Body of pancreas (tissue), 4 donors: Measurements from ENCODE around the gene JPH2. TPM values are rescaled to one million over a fixed set of nuclear protein-coding genes. Genes with fewer than 3 reads are reported as not detected.

Source experiments
- ATAC-seq: fragments of 150-250 bp; one replicate; pipeline ENCODE4 v1.9.1; 2016
- DNase-seq, 4 donors: peaks; one replicate each; pipeline ENCODE4 v3.0.0-alpha.2; 2019
- H3K27ac ChIP-seq, 4 donors: fragments of 200-600 bp; sonication (generic); 1 replicate in 3 of 4; 2 replicates in 1 of 4; pipeline versions ENCODE4 v1.5.1 to v1.6.1; 2016 to 2019; ENCODE audit warnings: mild to moderate bottlenecking in 1 of 4, mixed read lengths in 1 of 4, moderate library complexity in 1 of 4
- H3K27me3 ChIP-seq, 2 donors: fragments of 200-600 bp; sonication (generic); one replicate each; pipeline ENCODE4 v1.6.0; 2016; ENCODE audit warnings: mild to moderate bottlenecking in 1 of 2
- H3K36me3 ChIP-seq, 2 donors: fragments of 200-600 bp; sonication (generic); replicated peaks in 1 of 2; 2 replicates each; pipeline ENCODE4 v1.5.1; 2016; ENCODE audit warnings: low read depth in 2 of 2; ENCODE audit not compliant: insufficient read depth in 1 of 2
- H3K4me1 ChIP-seq: fragments of 200-600 bp; sonication (generic); one replicate; pipeline ENCODE4 v1.6.0; 2016
- H3K4me3 ChIP-seq, 2 donors: fragments of 200-600 bp; sonication (generic); 1 replicate in 1 of 2; 2 replicates in 1 of 2; pipeline ENCODE4 v1.5.1; 2016 to 2019
- H3K9me3 ChIP-seq, 3 donors: fragments of 200-600 bp; sonication (generic); 1 replicate in 2 of 3; 2 replicates in 1 of 3; pipeline ENCODE4 v1.5.1; 2016
- POLR2A ChIP-seq, 3 donors: fragments of 450-650 bp; IDR thresholded peaks; one replicate each; pipeline ENCODE4 v1.6.1; 2016; ENCODE audit warnings: antibody characterized with exemption in 3 of 3, mild to moderate bottlenecking in 2 of 3
- WGBS, 2 donors: methylation state at CpG; one replicate each; pipeline ENCODE4 v1.1.5; 2017; 5-methylcytosine and 5-hydroxymethylcytosine counted together
- intact Hi-C: fragments of 100-400 bp; cut with DNase I; formaldehyde crosslinking; loops from one replicate; pipeline ENCODE4 v1.15.1; 2023
- total RNA-seq, 2 donors: library from RNA; depleted of rRNA; stranded (reverse); fragments of >200 nt; gene quantifications; one replicate each; pipeline ENCODE4 v1.1.0, GENCODE V29; 2016
- TF ChIP-seq, protein P1 (sequence below), 7 experiments: fragments of 450-650 bp in 4 of 7; fragments of 200-600 bp in 3 of 7; sonication (generic) in 3 of 7; IDR thresholded peaks; one replicate each; pipeline ENCODE4 v1.5.1; 2016 to 2019; ENCODE audit warnings: antibody characterized with exemption in 7 of 7

Gene JPH2
- total RNA-seq, 2 donors from 2014 or later = 1.6 to 2.1 TPM

DNA sequence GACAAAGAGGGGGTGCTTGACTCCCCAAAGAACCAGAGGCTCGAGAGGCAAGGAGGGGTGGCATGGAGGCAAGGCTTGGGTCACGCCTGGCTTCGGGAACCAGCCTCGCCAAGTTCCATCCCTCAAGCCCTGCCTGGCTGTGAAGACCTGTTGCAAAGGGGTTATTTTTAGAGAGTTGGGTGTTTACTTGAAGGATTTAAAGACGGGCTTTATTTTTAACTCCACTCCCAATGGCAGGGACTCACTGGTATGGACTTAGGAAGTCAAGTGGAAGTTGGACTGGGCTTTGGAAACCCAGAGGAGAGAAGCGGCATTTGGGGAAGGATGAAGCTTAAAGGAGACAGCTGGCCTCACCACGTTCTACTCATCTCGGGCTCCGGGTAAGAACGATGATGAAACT, 43.1 kb downstream of the JPH2 start:
- Histone ChIP-seq H3K9me3 (no peaks in the 10 kb centered on the region), H3K4me3 (no peak overlapping the region), H3K27ac (no peak overlapping the region), H3K4me1 (no peaks in the 10 kb centered on the region), H3K27me3 (no peaks in the 10 kb centered on the region), H3K36me3 (no peaks in the 10 kb centered on the region)
- 77 to 78% methylated on average over 10 of the region's 10 CpGs for WGBS, 2 donors
- intact Hi-C loops = no loop called here
- DNase-seq = no peak
- no peak for ATAC-seq
- no peak for TF ChIP-seq POLR2A (IDR thresholded peaks at IDR 0.05)
- TF ChIP-seq, protein P1, sequence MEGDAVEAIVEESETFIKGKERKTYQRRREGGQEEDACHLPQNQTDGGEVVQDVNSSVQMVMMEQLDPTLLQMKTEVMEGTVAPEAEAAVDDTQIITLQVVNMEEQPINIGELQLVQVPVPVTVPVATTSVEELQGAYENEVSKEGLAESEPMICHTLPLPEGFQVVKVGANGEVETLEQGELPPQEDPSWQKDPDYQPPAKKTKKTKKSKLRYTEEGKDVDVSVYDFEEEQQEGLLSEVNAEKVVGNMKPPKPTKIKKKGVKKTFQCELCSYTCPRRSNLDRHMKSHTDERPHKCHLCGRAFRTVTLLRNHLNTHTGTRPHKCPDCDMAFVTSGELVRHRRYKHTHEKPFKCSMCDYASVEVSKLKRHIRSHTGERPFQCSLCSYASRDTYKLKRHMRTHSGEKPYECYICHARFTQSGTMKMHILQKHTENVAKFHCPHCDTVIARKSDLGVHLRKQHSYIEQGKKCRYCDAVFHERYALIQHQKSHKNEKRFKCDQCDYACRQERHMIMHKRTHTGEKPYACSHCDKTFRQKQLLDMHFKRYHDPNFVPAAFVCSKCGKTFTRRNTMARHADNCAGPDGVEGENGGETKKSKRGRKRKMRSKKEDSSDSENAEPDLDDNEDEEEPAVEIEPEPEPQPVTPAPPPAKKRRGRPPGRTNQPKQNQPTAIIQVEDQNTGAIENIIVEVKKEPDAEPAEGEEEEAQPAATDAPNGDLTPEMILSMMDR (IDR thresholded peaks at IDR 0.05) = no peak

GRCh38 chr20:44142413-44142812, 44.6 kb downstream of the JPH2 start:
- DNase-seq = no peak
- 29 to 36% methylated on average over 8 of the region's 8 CpGs for WGBS, 2 donors
- no peaks in the 10 kb centered on the region for H3K4me1 ChIP-seq

DNA sequence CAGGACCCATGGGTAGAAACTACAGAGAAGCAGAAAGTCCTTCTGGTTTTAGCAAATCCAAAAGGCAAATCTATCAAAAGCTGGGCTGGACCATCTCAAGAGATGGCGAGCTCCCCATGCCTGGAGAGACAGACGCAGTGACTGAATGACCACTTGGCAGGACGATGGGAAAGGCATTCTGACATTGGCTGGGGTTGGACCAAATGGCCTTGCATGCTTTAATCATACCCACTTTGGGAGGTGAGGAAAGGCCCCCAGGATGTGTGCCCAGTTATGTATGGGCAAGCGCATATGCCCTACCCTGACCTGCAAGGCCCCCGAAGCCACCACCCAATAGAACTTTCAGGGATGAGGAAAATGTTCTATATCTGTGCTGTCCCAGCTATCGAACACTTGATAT, 45.1 kb downstream of the JPH2 start:
- no peaks in the 10 kb centered on the region for H3K9me3 ChIP-seq
- H3K27me3 ChIP-seq = no peaks in the 10 kb centered on the region
- no peaks in the 10 kb centered on the region for H3K4me1 ChIP-seq
- TF ChIP-seq POLR2A (IDR thresholded peaks at IDR 0.05) = no peak
- TF ChIP-seq, protein P1 (IDR thresholded peaks at IDR 0.05) = no peak
- H3K36me3 ChIP-seq = no peaks in the 10 kb centered on the region
- intact Hi-C loops = no loop called here
- no peak for DNase-seq
- H3K27ac ChIP-seq = no peak overlapping the region
- no peak overlapping the region for H3K4me3 ChIP-seq
- WGBS, 2 donors = 71% methylated on average over 6 of the region's 6 CpGs
- no peak for ATAC-seq

More at GRCh38 chr20:44142413-44142812, 44.6 kb downstream of the JPH2 start:
- Histone ChIP-seq H3K9me3 (no peaks in the 10 kb centered on the region), H3K27me3 (no peaks in the 10 kb centered on the region), H3K4me3 (no peak overlapping the region), H3K36me3 (no peaks in the 10 kb centered on the region), H3K27ac (no peak overlapping the region)
- no peak for ATAC-seq
- intact Hi-C loops = no loop called here
- TF ChIP-seq, protein P1 (IDR thresholded peaks at IDR 0.05) = no peak
- TF ChIP-seq POLR2A (IDR thresholded peaks at IDR 0.05) = no peak

DNA sequence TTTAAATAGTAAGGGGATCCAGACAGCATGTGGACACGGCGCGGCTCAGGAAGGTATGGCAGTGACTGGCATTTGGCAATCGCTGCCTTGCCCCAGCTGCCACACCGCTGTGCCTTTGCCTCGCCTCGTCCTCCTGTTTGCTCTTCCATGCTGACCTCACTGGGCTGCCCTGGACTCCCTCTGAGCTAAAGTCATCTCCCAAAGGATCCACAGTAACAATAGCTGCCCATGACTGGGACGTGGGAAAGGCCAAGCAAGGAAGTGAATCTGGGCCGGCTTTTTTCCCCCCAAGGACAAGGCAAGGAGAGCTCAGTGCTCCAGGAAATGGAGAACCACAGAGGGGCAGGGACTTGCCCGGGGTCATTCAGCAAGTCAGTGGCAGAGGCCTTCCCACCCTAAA, 48.1 kb downstream of the JPH2 start:
- H3K4me1 ChIP-seq = no peaks in the 10 kb centered on the region
- H3K36me3 ChIP-seq = no peaks in the 10 kb centered on the region
- H3K27ac ChIP-seq = no peak overlapping the region
- ATAC-seq = no peak
- no peak overlapping the region for H3K4me3 ChIP-seq
- no peaks in the 10 kb centered on the region for H3K27me3 ChIP-seq
- DNase-seq = no peak
- 61% methylated on average over 10 of the region's 10 CpGs for WGBS, 2 donors
- no peaks in the 10 kb centered on the region for H3K9me3 ChIP-seq
- no peak for TF ChIP-seq POLR2A (IDR thresholded peaks at IDR 0.05)
- TF ChIP-seq, protein P1 (IDR thresholded peaks at IDR 0.05) = no peak
- intact Hi-C loops = no loop called here

DNA sequence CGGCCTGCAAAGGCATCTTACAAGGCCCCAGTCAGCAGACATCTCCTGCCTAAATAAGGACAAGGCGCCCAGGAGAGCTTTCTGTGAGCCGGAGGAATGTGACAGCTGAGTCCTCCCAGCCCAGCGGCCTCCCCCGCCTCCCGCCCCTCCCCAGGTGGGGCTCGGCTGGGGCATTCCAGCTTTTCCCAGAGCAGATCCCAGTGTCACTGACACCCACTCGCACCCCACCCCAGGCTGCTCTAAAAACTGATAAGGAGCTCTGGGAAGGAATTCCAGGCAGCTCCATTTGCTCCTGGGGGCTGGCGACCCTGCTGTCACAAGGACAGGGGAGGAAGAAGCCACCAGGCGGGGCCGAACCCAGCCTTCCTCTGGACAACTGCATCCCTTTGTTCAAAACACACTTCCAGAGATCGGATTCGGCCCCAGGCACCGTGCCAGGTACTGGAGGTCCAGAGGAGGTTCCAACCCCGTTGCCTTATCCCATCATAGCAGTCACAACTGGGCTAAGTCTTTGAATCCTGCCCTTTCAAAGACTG, 49.7 kb downstream of the JPH2 start:
- Histone ChIP-seq H3K27me3 (no peaks in the 10 kb centered on the region), H3K4me3 (no peak overlapping the region), H3K4me1 (no peaks in the 10 kb centered on the region), H3K9me3 (no peaks in the 10 kb centered on the region), H3K36me3 (no peaks in the 10 kb centered on the region), H3K27ac (no peak overlapping the region)
- intact Hi-C loops = no loop called here
- DNase-seq = no peak
- TF ChIP-seq, protein P1 (IDR thresholded peaks at IDR 0.05) = no peak
- no peak for TF ChIP-seq POLR2A (IDR thresholded peaks at IDR 0.05)
- ATAC-seq = no peak
- WGBS, 2 donors = 7 to 28% methylated on average over 9 to 15 of the region's 15 CpGs
